Non-pigmented ciliary epithelial cell (primary cell): Measurements from ENCODE around the gene MARS1.
A peak's percentile ranks its signal among the peaks of the same experiment; 100 is the strongest.
"Not testable (repeated sequence)": the region's sequence is repeated elsewhere in the genome, so short reads cannot be mapped to it uniquely, and the experiment has no call there.

ENCODE experiments used
- DNase-seq: peaks from one replicate; pipeline ENCODE4 v3.0.0-alpha.2; 2010; ENCODE audit warnings: low read depth

Gene MARS1

DNA sequence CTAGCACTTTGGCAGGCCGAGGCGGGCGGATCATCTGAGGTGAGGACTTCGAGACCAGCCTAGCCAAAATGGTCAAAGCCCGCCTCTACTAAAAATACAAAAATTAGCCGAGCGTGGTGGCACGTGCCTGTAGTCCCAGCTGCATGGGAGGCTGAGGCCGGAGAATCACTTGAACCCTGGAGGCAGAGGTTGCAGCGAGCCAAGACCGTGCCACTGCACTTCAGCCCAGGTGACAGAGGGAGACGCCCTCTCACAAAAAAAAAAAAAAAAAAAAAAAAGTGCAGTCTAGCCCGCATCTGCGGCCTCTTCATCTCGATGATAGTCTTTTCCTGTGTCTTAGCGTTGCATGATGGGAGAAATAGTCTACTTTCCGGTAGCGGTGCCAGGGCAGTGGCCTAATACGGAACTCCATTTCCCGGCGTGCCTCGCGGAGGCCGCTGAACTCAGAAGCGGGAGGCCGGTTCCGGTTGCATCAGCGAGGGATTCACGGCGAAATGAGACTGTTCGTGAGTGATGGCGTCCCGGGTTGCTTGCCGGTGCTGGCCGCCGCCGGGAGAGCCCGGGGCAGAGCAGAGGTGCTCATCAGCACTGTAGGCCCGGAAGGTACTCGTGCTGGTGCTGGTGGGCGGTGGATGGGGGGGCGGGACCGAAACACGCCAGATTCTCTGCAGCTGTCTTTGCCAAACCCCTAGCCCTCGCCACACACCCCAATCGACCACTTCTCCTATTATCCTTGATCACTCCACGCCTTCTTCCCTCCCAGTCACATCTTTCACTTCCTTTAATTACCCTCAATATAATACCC, at the start of gene MARS1:
Gene MARS1 (plus strand): TSS at position 472 of the 805 bp plus-strand sequence. CDS start 23 bp downstream, at position 495.
- peak; percentile 78 for DNase-seq

DNA sequence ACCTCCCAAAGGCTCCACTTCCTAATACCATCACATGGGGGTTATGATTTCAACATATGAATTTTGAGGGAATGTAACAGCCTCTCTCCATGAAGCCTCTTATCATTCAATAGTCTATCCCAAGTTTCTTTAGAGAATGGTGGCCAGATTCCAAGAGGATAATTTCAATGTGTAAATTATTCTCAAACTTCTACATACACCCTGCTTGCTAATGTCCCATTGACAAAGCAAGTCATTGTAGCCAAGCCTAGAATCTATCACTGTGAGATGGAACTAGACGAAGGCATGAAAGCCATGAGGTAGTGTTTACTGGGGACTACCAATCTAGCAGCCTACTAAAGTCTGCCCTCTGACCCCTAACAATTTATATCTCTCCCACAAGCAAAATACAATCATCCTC, 49.5 kb upstream of the MARS1 start:
- no peak for DNase-seq

- no peak for DNase-seq
These were observed 48.1 kb upstream of the MARS1 start for GRCh38 chr12:57439762-57440266.

- not testable (repeated sequence) for DNase-seq
These were observed 46.5 kb upstream of the MARS1 start for GRCh38 chr12:57441393-57441792.

DNA sequence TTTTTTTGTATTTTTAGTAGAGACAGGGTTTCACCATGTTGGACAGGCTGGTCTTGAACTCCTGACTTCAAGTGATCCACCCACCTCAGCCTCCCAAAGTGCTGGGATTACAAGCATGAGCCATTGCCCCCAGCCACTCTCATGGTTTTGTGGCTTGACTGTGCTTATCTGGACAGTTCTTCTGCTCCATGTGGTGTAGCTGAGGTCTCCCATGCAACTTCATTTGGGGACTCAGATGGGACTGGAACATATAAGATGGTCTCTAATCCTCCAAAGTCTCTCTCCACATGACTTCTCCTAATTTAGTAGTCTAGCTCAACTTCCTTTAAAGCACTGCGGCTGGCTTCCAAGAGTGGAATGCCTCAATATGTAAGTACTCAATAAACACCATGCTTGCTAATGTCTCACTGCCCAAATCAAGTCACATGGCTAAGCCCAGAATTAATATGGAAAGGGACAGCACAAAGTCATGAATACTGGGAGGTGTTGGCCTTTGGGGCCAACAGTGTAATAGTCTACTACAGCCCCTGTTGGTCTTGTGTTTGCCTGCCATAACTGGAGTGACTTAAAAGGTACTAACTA, 45.9 kb upstream of the MARS1 start:
- no peak for DNase-seq

DNA sequence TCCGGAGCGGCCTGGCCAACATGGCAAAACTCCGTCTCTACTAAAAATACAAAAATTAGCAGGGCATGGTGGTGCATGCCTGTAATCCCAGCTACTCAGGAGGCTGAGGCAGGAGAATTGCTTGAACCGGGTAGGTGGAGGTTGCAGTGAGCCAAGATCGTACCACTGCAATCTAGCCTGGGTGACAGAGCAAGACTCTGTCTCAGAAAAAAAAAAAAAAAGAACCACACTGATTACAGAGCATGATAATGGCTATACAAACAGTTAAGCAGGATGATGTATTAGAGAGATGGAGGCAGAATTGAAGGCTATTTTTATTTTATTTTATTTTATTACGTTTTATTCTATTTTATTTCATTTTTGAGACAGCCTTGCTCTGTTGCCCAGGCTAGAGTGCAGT, 43.5 kb upstream of the MARS1 start:
- not testable (repeated sequence) for DNase-seq

DNA sequence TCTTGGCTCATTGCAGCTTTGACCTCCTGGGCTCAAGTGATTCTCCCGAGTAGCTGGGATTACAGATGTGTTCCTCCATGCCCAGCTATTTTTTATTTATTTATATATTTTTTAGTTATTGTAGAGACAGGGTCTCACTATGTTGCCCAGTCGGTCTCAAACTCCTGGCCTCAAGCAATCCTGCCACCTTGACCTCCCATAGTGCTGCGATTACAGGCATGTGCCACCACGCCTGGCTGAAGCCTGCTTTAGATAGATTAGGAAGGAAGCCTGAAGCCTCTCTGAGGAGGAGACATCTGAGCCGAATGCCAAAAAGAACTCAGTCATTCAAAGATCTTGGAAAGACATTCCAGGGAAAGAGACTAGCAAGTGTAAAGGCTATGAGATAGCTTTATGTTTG, 43.1 kb upstream of the MARS1 start:
- DNase-seq: no peak

DNA sequence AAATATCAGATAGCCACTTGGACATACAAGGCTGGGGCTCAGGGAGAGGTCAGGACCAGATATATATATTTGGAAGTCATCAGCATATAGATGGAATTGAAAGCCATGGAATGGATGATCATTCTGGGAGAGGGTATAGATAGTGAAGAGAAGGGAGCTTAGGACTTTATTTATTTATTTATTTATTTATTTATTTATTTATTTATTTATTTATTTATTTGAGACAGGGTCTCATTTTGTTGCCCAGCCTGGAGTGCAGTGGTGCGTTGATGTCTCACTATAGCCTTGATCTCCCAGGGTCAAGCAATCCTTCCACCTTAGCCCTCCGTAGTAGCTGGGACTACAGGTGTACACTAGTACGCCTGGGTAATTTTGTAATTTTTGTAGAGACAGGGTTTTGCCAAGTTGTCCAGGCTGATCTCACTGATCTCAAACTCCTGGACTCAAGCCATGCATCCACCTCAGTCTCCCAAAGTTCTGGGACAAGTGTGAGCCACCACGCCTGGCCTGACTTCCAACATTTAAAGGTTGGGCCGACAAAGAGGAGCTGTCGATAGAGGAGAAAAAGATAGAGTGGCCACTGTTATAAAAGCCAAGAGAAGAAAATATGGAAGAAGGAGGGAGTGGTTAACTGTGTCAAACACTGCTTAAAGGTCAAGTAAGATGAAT, 41.4 kb upstream of the MARS1 start:
- no peak for DNase-seq

- no peak for DNase-seq
These were observed 39.2 kb upstream of the MARS1 start for GRCh38 chr12:57448669-57449068.

DNA sequence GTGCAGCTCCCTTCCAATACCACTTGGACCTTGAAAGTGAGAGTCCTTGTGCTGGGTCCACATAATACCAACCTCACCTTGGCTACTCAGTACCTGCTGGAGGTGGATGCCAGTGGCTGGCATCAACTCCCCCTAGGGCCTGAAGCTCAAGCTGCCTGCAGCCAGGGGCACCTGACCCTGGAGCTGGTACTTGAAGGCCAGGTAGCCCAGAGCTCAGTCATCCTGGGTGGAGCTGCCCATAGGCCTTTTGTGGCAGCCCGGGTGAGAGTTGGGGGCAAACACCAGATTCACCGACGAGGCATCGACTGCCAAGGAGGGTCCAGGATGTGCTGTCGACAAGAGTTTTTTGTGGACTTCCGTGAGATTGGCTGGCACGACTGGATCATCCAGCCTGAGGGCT, 38.5 kb upstream of the MARS1 start:
- no peak for DNase-seq

DNA sequence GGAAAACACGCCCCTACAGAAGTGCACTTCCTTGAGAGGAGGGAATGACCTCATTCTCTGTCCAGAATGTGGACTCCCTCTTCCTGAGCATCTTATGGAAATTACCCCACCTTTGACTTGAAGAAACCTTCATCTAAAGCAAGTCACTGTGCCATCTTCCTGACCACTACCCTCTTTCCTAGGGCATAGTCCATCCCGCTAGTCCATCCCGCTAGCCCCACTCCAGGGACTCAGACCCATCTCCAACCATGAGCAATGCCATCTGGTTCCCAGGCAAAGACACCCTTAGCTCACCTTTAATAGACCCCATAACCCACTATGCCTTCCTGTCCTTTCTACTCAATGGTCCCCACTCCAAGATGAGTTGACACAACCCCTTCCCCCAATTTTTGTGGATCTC, 37.8 kb upstream of the MARS1 start:
- DNase-seq: no peak

- no peak for DNase-seq
These were observed 36.6 kb upstream of the MARS1 start for GRCh38 chr12:57451233-57451778.

- peak; percentile 65 for DNase-seq
These were observed 35.5 kb upstream of the MARS1 start for GRCh38 chr12:57452181-57452936.

- DNase-seq: peak; percentile 36
These were observed 34.8 kb upstream of the MARS1 start for GRCh38 chr12:57452937-57453509.

GRCh38 chr12:57454213-57454565, 33.7 kb upstream of the MARS1 start:
- no peak for DNase-seq

- peak; percentile 52 for DNase-seq
These were observed 33.1 kb upstream of the MARS1 start, which contains the start of gene INHBE for GRCh38 chr12:57454566-57455373. Gene INHBE (plus strand): TSS chr12:57455307. CDS start chr12:57455537, 230 bp downstream.

- DNase-seq: no peak
These were observed 32.3 kb upstream of the MARS1 start for GRCh38 chr12:57455374-57456144.

DNA sequence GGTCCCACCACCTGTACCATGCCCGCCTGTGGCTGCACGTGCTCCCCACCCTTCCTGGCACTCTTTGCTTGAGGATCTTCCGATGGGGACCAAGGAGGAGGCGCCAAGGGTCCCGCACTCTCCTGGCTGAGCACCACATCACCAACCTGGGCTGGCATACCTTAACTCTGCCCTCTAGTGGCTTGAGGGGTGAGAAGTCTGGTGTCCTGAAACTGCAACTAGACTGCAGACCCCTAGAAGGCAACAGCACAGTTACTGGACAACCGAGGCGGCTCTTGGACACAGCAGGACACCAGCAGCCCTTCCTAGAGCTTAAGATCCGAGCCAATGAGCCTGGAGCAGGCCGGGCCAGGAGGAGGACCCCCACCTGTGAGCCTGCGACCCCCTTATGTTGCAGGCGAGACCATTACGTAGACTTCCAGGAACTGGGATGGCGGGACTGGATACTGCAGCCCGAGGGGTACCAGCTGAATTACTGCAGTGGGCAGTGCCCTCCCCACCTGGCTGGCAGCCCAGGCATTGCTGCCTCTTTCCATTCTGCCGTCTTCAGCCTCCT, 31.6 kb upstream of the MARS1 start:
- no peak for DNase-seq

DNA sequence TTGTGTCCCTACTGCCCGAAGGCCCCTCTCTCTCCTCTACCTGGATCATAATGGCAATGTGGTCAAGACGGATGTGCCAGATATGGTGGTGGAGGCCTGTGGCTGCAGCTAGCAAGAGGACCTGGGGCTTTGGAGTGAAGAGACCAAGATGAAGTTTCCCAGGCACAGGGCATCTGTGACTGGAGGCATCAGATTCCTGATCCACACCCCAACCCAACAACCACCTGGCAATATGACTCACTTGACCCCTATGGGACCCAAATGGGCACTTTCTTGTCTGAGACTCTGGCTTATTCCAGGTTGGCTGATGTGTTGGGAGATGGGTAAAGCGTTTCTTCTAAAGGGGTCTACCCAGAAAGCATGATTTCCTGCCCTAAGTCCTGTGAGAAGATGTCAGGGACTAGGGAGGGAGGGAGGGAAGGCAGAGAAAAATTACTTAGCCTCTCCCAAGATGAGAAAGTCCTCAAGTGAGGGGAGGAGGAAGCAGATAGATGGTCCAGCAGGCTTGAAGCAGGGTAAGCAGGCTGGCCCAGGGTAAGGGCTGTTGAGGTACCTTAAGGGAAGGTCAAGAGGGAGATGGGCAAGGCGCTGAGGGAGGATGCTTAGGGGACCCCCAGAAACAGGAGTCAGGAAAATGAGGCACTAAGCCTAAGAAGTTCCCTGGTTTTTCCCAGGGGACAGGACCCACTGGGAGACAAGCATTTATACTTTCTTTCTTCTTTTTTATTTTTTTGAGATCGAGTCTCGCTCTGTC, 31.0 kb upstream of the MARS1 start:
- no peak for DNase-seq
